Liver (tissue), 3 donors: ENCODE data around the gene ARID3B.

Experiments used
- CTCF ChIP-seq: fragments of 150-350 bp; IDR thresholded peaks from 2 replicates; pipeline ENCODE4 v1.5.1; 2017; ENCODE audit warnings: improper control_type of control experiment, low read depth, low read length; ENCODE audit not compliant: missing input control
- EGR1 ChIP-seq, 2 donors: IDR thresholded peaks; 2 replicates each; pipeline ENCODE4 v1.6.1; 2016 to 2018; ENCODE audit warnings: antibody characterized with exemption in 2 of 2, low read depth in 2 of 2
- GABPA ChIP-seq, 2 donors: IDR thresholded peaks in 1 of 2; conservative IDR thresholded peaks in 1 of 2; 2 replicates each; pipeline ENCODE4 v1.6.1; 2016; ENCODE audit warnings: antibody characterized with exemption in 2 of 2, mild to moderate bottlenecking in 1 of 2, moderate library complexity in 1 of 2
- MAX ChIP-seq: IDR thresholded peaks from 2 replicates; pipeline ENCODE4 v1.6.1; 2016; ENCODE audit warnings: antibody characterized with exemption
- donor health status: healthy.
- donor health status: healthy.

- TF ChIP-seq MAX (no peak), GABPA (IDR thresholded peaks at IDR 0.05 in 1 of 2, conservative IDR thresholded peaks at IDR 0.05 in 1 of 2) (no peak), CTCF (no peak), EGR1 (IDR thresholded peaks at IDR 0.05; ENCODE audit: low read depth in 2 of 2) (no peak)
These were observed 3.3 kb upstream of the ARID3B start for GRCh38 chr15:74537736-74538135.
